Vagina (tissue), 2 donors: ENCODE measurements around the gene TANGO2.

Source experiments
- CTCF ChIP-seq, 3 experiments: fragments of 450-650 bp in 2 of 3; fragments of 200-600 bp in 1 of 3; sonication (generic) in 1 of 3; IDR thresholded peaks; one replicate each; pipeline ENCODE4 v1.5.1; 2017 to 2019; ENCODE audit warnings: antibody characterized with exemption in 3 of 3, mild to moderate bottlenecking in 2 of 3, moderate library complexity in 2 of 3
- POLR2A ChIP-seq, 2 donors: fragments of 450-650 bp; IDR thresholded peaks; one replicate each; pipeline ENCODE4 v1.6.1; 2017; ENCODE audit warnings: antibody characterized with exemption in 2 of 2, mild to moderate bottlenecking in 2 of 2, moderate library complexity in 2 of 2
- POLR2AphosphoS5 ChIP-seq, 2 donors: sonication (generic); formaldehyde crosslinking; IDR thresholded peaks; one replicate each; pipeline ENCODE4 v1.9.0; 2017; ENCODE audit warnings: antibody characterized with exemption in 2 of 2, mild to moderate bottlenecking in 2 of 2, low read depth in 1 of 2; ENCODE audit not compliant: insufficient read depth in 1 of 2

DNA sequence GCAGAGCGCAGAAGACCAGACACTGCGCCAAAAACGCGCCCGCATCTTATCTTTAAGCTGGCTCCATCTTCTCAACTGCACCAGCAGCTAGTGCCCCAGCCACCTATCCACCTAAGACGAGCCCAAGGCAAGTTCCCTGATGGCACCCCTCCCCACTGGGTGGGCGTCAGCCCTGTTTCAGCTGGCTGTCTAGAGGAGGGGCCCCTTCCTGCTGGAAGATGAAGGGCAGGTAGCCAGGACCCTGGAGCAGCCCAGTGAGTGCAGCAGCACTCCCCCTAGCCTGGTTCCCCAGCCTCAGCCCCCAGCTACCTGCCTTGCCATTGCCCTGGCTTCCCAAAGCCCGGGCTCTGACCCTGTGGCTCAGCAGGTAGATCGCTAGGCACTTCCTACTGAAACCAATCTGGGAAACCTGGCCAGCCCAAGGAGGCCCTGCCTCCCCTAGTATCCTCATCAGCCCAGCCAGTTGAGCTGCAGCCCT lies 32.5 kb upstream of the TANGO2 start:
- TF ChIP-seq CTCF (IDR thresholded peaks at IDR 0.05) (no peak), POLR2AphosphoS5 (IDR thresholded peaks at IDR 0.05; ENCODE audit: insufficient read depth in 1 of 2, low read depth in 1 of 2) (no peak), POLR2A (IDR thresholded peaks at IDR 0.05) (no peak)
